Bone marrow (tissue), 2 donors: ENCODE data around the gene SPDYC.

Experiments used
- DNase-seq, 2 donors: peaks; one replicate each; lab custom pipeline; 2025; lab: John Stamatoyannopoulos, UW

The SPDYC gene

GRCh38 chr11:65206901-65207300 is 36.9 kb downstream of the SPDYC start:
- no peak for DNase-seq

GRCh38 chr11:65207918-65208784 is 38.1 kb downstream of the SPDYC start:
- no peak for DNase-seq

GRCh38 chr11:65208785-65209710 is 39.0 kb downstream of the SPDYC start:
- no peak for DNase-seq

- DNase-seq, result no peak
Measured at GRCh38 chr11:65209711-65210360, 39.8 kb downstream of the SPDYC start.

- no peak for DNase-seq
Measured at GRCh38 chr11:65210361-65210731, 40.3 kb downstream of the SPDYC start.

GRCh38 chr11:65210748-65211147 is 40.7 kb downstream of the SPDYC start:
- no peak for DNase-seq

- no peak for DNase-seq
Measured at GRCh38 chr11:65211293-65212105, 41.5 kb downstream of the SPDYC start.

- DNase-seq, result no peak
Measured at GRCh38 chr11:65212226-65212801, 42.3 kb downstream of the SPDYC start.

- no peak for DNase-seq
Measured at GRCh38 chr11:65213322-65214211, 43.5 kb downstream of the SPDYC start.

- DNase-seq, result no peak
Measured at GRCh38 chr11:65214212-65214845, 44.3 kb downstream of the SPDYC start.

- DNase-seq, result no peak
Measured at GRCh38 chr11:65215441-65216076, 45.5 kb downstream of the SPDYC start.

GRCh38 chr11:65216830-65217229 is 46.8 kb downstream of the SPDYC start:
- no peak for DNase-seq

- no peak for DNase-seq
Measured at GRCh38 chr11:65217441-65218423, 47.7 kb downstream of the SPDYC start.

GRCh38 chr11:65218446-65218845 is 48.4 kb downstream of the SPDYC start:
- DNase-seq, result no peak

- DNase-seq, result no peak
Measured at GRCh38 chr11:65219930-65220213, 49.8 kb downstream of the SPDYC start.

GRCh38 chr11:65221026-65221425 is 51.0 kb downstream of the SPDYC start:
- DNase-seq, result no peak
